BLaER1 treated with 17β-estradiol and CSF1 and Interleukin-3, amounts not matched to agents 10 nM and 100 nM (cell line): ENCODE measurements around the gene RASL10B.

Source experiments
- H3K27ac ChIP-seq, 11 experiments: shearing (Covaris generic); formaldehyde crosslinking; 2 replicates each; pipeline ENCODE4 v1.8.1; 2022
- H3K27me3 ChIP-seq, 11 experiments: shearing (Covaris generic); formaldehyde crosslinking; 2 replicates each; pipeline ENCODE4 v1.8.1; 2022
- H3K36me3 ChIP-seq, 11 experiments: shearing (Covaris generic); formaldehyde crosslinking; 2 replicates each; pipeline ENCODE4 v1.8.1; 2022
- H3K4me1 ChIP-seq, 10 experiments: shearing (Covaris generic); formaldehyde crosslinking; 2 replicates each; pipeline ENCODE4 v1.8.1; 2022
- H3K4me2 ChIP-seq, 11 experiments: shearing (Covaris generic); formaldehyde crosslinking; 2 replicates each; pipeline ENCODE4 v1.8.1; 2022
- H3K4me3 ChIP-seq, 10 experiments: shearing (Covaris generic); formaldehyde crosslinking; 2 replicates each; pipeline ENCODE4 v1.8.1; 2022
- H3K9ac ChIP-seq, 11 experiments: shearing (Covaris generic); formaldehyde crosslinking; 2 replicates each; pipeline ENCODE4 v1.8.1; 2022
- H3K9me3 ChIP-seq, 11 experiments: shearing (Covaris generic); formaldehyde crosslinking; replicated peaks in 1 of 11; 2 replicates each; pipeline ENCODE4 v1.8.1; 2022
- H4K20me1 ChIP-seq, 11 experiments: shearing (Covaris generic); formaldehyde crosslinking; 2 replicates each; pipeline ENCODE4 v1.8.1; 2022
- Cebpa-rat ChIP-seq, 11 experiments: shearing (Covaris generic); IDR thresholded peaks; 2 replicates each; pipeline ENCODE4 v1.8.1; 2022

RASL10B gene

GRCh38 chr17:35760587-35760986 lies 29.1 kb downstream of the RASL10B start, which contains the start of gene C17orf50:
TSS of gene C17orf50 (plus strand) at chr17:35760887. CDS start at chr17:35760942, 55 bp downstream.
- H3K27me3 ChIP-seq = peaks cover 0 to 9% (median 0%) of the 10 kb centered on the region in 11 experiments; a peak in 1 of 22 replicates
- H3K9ac ChIP-seq = no peak within 1 kb of the TSS

GRCh38 chr17:35761601-35762000 lies 30.2 kb downstream of the RASL10B start:
- no peak overlapping the region for H3K27ac ChIP-seq
- peaks cover 0 to 21% (median 0%) of the 10 kb centered on the region in 11 experiments; a peak in 3 of 22 replicates for H4K20me1 ChIP-seq
- H3K4me2 ChIP-seq = no peak overlapping the region
- TF ChIP-seq Cebpa-rat (IDR thresholded peaks at IDR 0.05) = no peak
- H3K9ac ChIP-seq = no peak overlapping the region
- no peak overlapping the region for H3K4me3 ChIP-seq
- 0 out of 22 replicates have a peak, but pooled peaks cover 0 to 3% (median 0%) of the 10 kb centered on the region in 11 experiments for H3K9me3 ChIP-seq
- peaks cover 0 to 9% (median 0%) of the 10 kb centered on the region in 11 experiments; a peak in 1 of 22 replicates for H3K27me3 ChIP-seq
- H3K4me1 ChIP-seq = peaks cover 3 to 27% (median 22%) of the 10 kb centered on the region in 10 experiments
- no peaks in the 10 kb centered on the region for H3K36me3 ChIP-seq

More at GRCh38 chr17:35760587-35760986, 29.1 kb downstream of the RASL10B start, which contains the start of gene C17orf50:
- TF ChIP-seq Cebpa-rat (IDR thresholded peaks at IDR 0.05) = no peak
- H4K20me1 ChIP-seq = peaks cover 0 to 14% (median 0%) of the 10 kb centered on the region in 11 experiments; a peak in 2 of 22 replicates
- H3K9me3 ChIP-seq = 0 out of 22 replicates have a peak, but pooled peaks cover 0 to 3% (median 0%) of the 10 kb centered on the region in 11 experiments
- no peak within 1 kb of the TSS for H3K4me3 ChIP-seq
- H3K4me2 ChIP-seq = no peak within 1 kb of the TSS
- peaks cover 12 to 22% (median 14%) of the 10 kb centered on the region in 10 experiments for H3K4me1 ChIP-seq
- H3K27ac ChIP-seq = no peak within 1 kb of the TSS
- H3K36me3 ChIP-seq = no peaks in the 10 kb centered on the region

GRCh38 chr17:35763767-35764122 lies 32.3 kb downstream of the RASL10B start:
- Histone ChIP-seq H3K27ac (no peak overlapping the region), H3K4me1 (peaks cover 0 to 31% (median 24%) of the 10 kb centered on the region in 10 experiments; a peak in 19 of 20 replicates), H3K27me3 (peaks cover 0 to 9% (median 0%) of the 10 kb centered on the region in 11 experiments; a peak in 1 of 22 replicates), H3K9me3 (no peaks in the 10 kb centered on the region), H4K20me1 (peaks cover 0 to 23% (median 0%) of the 10 kb centered on the region in 11 experiments; a peak in 3 of 22 replicates), H3K36me3 (no peaks in the 10 kb centered on the region), H3K9ac (peak overlapping the region; percentile 34 to 77 (median 63); a peak in 20 of 22 replicates), H3K4me3 (peak overlapping the region; percentile 55 to 76 (median 64)), H3K4me2 (peak overlapping the region; percentile 77 to 99 (median 96))
- no peak for TF ChIP-seq Cebpa-rat (IDR thresholded peaks at IDR 0.05)

GRCh38 chr17:35764123-35764991 lies 32.9 kb downstream of the RASL10B start:
- H3K36me3 ChIP-seq = no peaks in the 10 kb centered on the region
- H3K27me3 ChIP-seq = peaks cover 0 to 9% (median 0%) of the 10 kb centered on the region in 11 experiments; a peak in 1 of 22 replicates
- H3K4me3 ChIP-seq = peak overlapping the region; percentile 55 to 76 (median 64)
- no peaks in the 10 kb centered on the region for H3K9me3 ChIP-seq
- peaks cover 0 to 23% (median 0%) of the 10 kb centered on the region in 11 experiments; a peak in 3 of 22 replicates for H4K20me1 ChIP-seq
- peak overlapping the region; percentile 77 to 99 (median 96) for H3K4me2 ChIP-seq
- TF ChIP-seq Cebpa-rat (IDR thresholded peaks at IDR 0.05) = no peak
- H3K9ac ChIP-seq = peak overlapping the region; percentile 34 to 77 (median 63); a peak in 20 of 22 replicates
- peak overlapping the region in 6 of 11 experiments; percentile 8 to 64 (median 38); a peak in 9 of 22 replicates for H3K27ac ChIP-seq
- H3K4me1 ChIP-seq = peaks cover 0 to 31% (median 24%) of the 10 kb centered on the region in 10 experiments; a peak in 19 of 20 replicates

GRCh38 chr17:35765086-35765710 lies 33.8 kb downstream of the RASL10B start:
- Histone ChIP-seq H3K9ac (peak overlapping the region in 9 of 11 experiments; percentile 43 to 77 (median 64); a peak in 15 of 22 replicates), H3K4me3 (peak overlapping the region in 9 of 10 experiments; percentile 55 to 76 (median 65); a peak in 15 of 20 replicates), H3K9me3 (no peaks in the 10 kb centered on the region), H3K4me2 (peak overlapping the region; percentile 77 to 99 (median 96)), H4K20me1 (peaks cover 0 to 23% (median 0%) of the 10 kb centered on the region in 11 experiments; a peak in 3 of 22 replicates), H3K36me3 (no peaks in the 10 kb centered on the region), H3K27ac (peak overlapping the region in 2 of 11 experiments; percentile 57 to 64; a peak in 2 of 22 replicates), H3K27me3 (peaks cover 0 to 9% (median 0%) of the 10 kb centered on the region in 11 experiments; a peak in 1 of 22 replicates), H3K4me1 (peaks cover 0 to 31% (median 24%) of the 10 kb centered on the region in 10 experiments; a peak in 19 of 20 replicates)
- no peak for TF ChIP-seq Cebpa-rat (IDR thresholded peaks at IDR 0.05)

GRCh38 chr17:35765756-35766488 lies 34.5 kb downstream of the RASL10B start:
- Histone ChIP-seq H3K36me3 (no peaks in the 10 kb centered on the region), H3K9ac (peak overlapping the region in 5 of 11 experiments; percentile 6 to 77 (median 66); a peak in 6 of 22 replicates)

GRCh38 chr17:35766489-35766877 lies 35.0 kb downstream of the RASL10B start:
- Histone ChIP-seq H3K36me3 (no peaks in the 10 kb centered on the region), H3K27me3 (peaks cover 0 to 9% (median 0%) of the 10 kb centered on the region in 11 experiments; a peak in 1 of 22 replicates), H3K4me1 (peaks cover 0 to 37% (median 24%) of the 10 kb centered on the region in 10 experiments; a peak in 19 of 20 replicates), H3K9me3 (no peaks in the 10 kb centered on the region), H3K4me3 (no peak overlapping the region), H4K20me1 (peaks cover 0 to 23% (median 0%) of the 10 kb centered on the region in 11 experiments; a peak in 3 of 22 replicates), H3K4me2 (peak overlapping the region in 4 of 11 experiments; percentile 77 to 97 (median 92); a peak in 5 of 22 replicates), H3K9ac (peak overlapping the region in 3 of 11 experiments; percentile 22 to 41 (median 34); a peak in 3 of 22 replicates), H3K27ac (no peak overlapping the region)
- TF ChIP-seq Cebpa-rat (IDR thresholded peaks at IDR 0.05) = no peak

More at GRCh38 chr17:35765756-35766488, 34.5 kb downstream of the RASL10B start:
- peaks cover 0 to 23% (median 0%) of the 10 kb centered on the region in 11 experiments; a peak in 3 of 22 replicates for H4K20me1 ChIP-seq
- no peak overlapping the region for H3K27ac ChIP-seq
- peak overlapping the region in 8 of 11 experiments; percentile 77 to 97 (median 95); a peak in 11 of 22 replicates for H3K4me2 ChIP-seq
- H3K4me3 ChIP-seq = no peak overlapping the region
- H3K4me1 ChIP-seq = peaks cover 0 to 37% (median 24%) of the 10 kb centered on the region in 10 experiments; a peak in 19 of 20 replicates
- no peak for TF ChIP-seq Cebpa-rat (IDR thresholded peaks at IDR 0.05)
- H3K9me3 ChIP-seq = no peaks in the 10 kb centered on the region
- H3K27me3 ChIP-seq = peaks cover 0 to 9% (median 0%) of the 10 kb centered on the region in 11 experiments; a peak in 1 of 22 replicates
